GM23338 (cell line): ENCODE data around the gene NFAT5. TPM values are rescaled to one million over a fixed set of nuclear protein-coding genes. Genes with fewer than 3 reads are reported as not detected.

ENCODE experiments used
- ATAC-seq: fragments of 200-7000 bp; cut with Tn5 transposase; 3 replicates; pipeline ENCODE4 v1.9.1; 2020
- DNase-seq: peaks from one replicate; pipeline ENCODE4 v3.0.0-alpha.2; 2015; ENCODE audit warnings: low spot score
- H2AFZ ChIP-seq: fragments of 200-600 bp; sonication (generic); 2 replicates; pipeline ENCODE4 v1.8.0; 2016; ENCODE audit warnings: antibody characterized with exemption, mild to moderate bottlenecking, moderate library complexity
- H3F3A ChIP-seq: fragments of 200-600 bp; sonication (generic); replicated peaks from 2 replicates; pipeline ENCODE4 v1.8.0; 2017; ENCODE audit warnings: antibody characterized with exemption, mixed run types, low read depth
- H3K27ac ChIP-seq: fragments of 200-600 bp; sonication (generic); 2 replicates; pipeline ENCODE4 v1.6.1; 2016; ENCODE audit warnings: low read depth
- H3K27me3 ChIP-seq: fragments of 200-600 bp; sonication (generic); 2 replicates; pipeline ENCODE4 v1.8.0; 2016; ENCODE audit warnings: mild to moderate bottlenecking, mixed run types, moderate library complexity; ENCODE audit not compliant: insufficient read depth
- H3K36me3 ChIP-seq: fragments of 200-600 bp; sonication (generic); 2 replicates; pipeline ENCODE4 v1.8.0; 2016; ENCODE audit warnings: mild to moderate bottlenecking; ENCODE audit not compliant: insufficient read depth
- H3K4me1 ChIP-seq: fragments of 200-600 bp; sonication (generic); 2 replicates; pipeline ENCODE4 v1.8.0; 2016; ENCODE audit warnings: mild to moderate bottlenecking, moderate library complexity; ENCODE audit not compliant: insufficient read depth
- H3K4me2 ChIP-seq: fragments of 200-600 bp; sonication (generic); 2 replicates; pipeline ENCODE4 v1.7.1; 2017; ENCODE audit warnings: mixed run types
- H3K4me3 ChIP-seq: fragments of 200-600 bp; sonication (generic); 2 replicates; pipeline ENCODE4 v1.6.1; 2016; ENCODE audit warnings: mixed run types
- H3K79me2 ChIP-seq: fragments of 200-600 bp; sonication (generic); replicated peaks from 2 replicates; pipeline ENCODE4 v1.8.0; 2017; ENCODE audit warnings: mild to moderate bottlenecking; ENCODE audit not compliant: insufficient read depth
- H3K9me2 ChIP-seq: fragments of 200-600 bp; sonication (generic); 2 replicates; pipeline ENCODE4 v1.8.0; 2017; ENCODE audit not compliant: insufficient read depth
- H4K20me1 ChIP-seq: fragments of 200-600 bp; sonication (generic); replicated peaks from 2 replicates; pipeline ENCODE4 v1.8.0; 2017; ENCODE audit warnings: mild to moderate bottlenecking; ENCODE audit not compliant: insufficient read depth
- H3K27ac Mint-ChIP-seq: 2 replicates; pipeline ENCODE4 v1.8.0; 2020; ENCODE audit warnings: inconsistent platforms, mild to moderate bottlenecking, moderate library complexity, mixed read lengths
- H3K27me3 Mint-ChIP-seq: 3 replicates; pipeline ENCODE4 v1.8.0; 2022; ENCODE audit warnings: low read depth, mild to moderate bottlenecking, moderate library complexity, mixed read lengths, inconsistent platforms; ENCODE audit not compliant: insufficient read depth, poor library complexity
- H3K36me3 Mint-ChIP-seq: 3 replicates; pipeline ENCODE4 v1.8.0; 2021; ENCODE audit warnings: low read depth, mild to moderate bottlenecking, inconsistent platforms, moderate library complexity, mixed read lengths
- H3K4me1 Mint-ChIP-seq: 3 replicates; pipeline ENCODE4 v1.8.0; 2020; ENCODE audit warnings: mild to moderate bottlenecking, inconsistent platforms, mixed read lengths
- H3K4me3 Mint-ChIP-seq: 3 replicates; pipeline ENCODE4 v1.8.0; 2021; ENCODE audit warnings: moderate library complexity, mild to moderate bottlenecking, inconsistent platforms, mixed read lengths
- H3K9me3 Mint-ChIP-seq: 3 replicates; pipeline ENCODE4 v1.8.0; 2020; ENCODE audit warnings: moderate library complexity, mild to moderate bottlenecking, inconsistent platforms, mixed read lengths
- CREB1 ChIP-seq: fragments of 250-450 bp; sonication (Bioruptor Pico); IDR thresholded peaks from 2 replicates; pipeline ENCODE4 v1.5.0; 2020; ENCODE audit warnings: low read depth, mild to moderate bottlenecking, moderate library complexity
- CTCF ChIP-seq, 2 experiments: fragments of 200-600 bp in 1 of 2; sonication (generic) in 1 of 2; conservative IDR thresholded peaks; 2 replicates each; pipeline versions ENCODE4 v1.5.1 to v1.6.1; 2016 to 2017; ENCODE audit warnings: antibody characterized with exemption in 2 of 2, low read depth in 2 of 2, mild to moderate bottlenecking in 2 of 2, moderate library complexity in 1 of 2
- ETS1 ChIP-seq: IDR thresholded peaks from 2 replicates; pipeline ENCODE4 v1.6.1; 2016; ENCODE audit warnings: antibody characterized with exemption
- EZH2 ChIP-seq: fragments of 200-600 bp; sonication (generic); IDR thresholded peaks from one replicate; pipeline ENCODE4 v1.8.0; 2017; ENCODE audit warnings: antibody characterized with exemption, mild to moderate bottlenecking, low read depth; ENCODE audit not compliant: unreplicated experiment
- EZH2phosphoT487 ChIP-seq: fragments of 200-600 bp; sonication (generic); IDR thresholded peaks from one replicate; pipeline ENCODE4 v1.8.1; 2018; ENCODE audit warnings: antibody characterized with exemption; ENCODE audit not compliant: unreplicated experiment
- JUNB ChIP-seq: IDR thresholded peaks from one replicate; pipeline ENCODE4 v1.6.1; 2016; ENCODE audit warnings: antibody characterized with exemption; ENCODE audit not compliant: unreplicated experiment
- NANOG ChIP-seq: IDR thresholded peaks from 2 replicates; pipeline ENCODE4 v1.6.1; 2016; ENCODE audit warnings: antibody characterized with exemption, borderline replicate concordance
- POLR2AphosphoS5 ChIP-seq: IDR thresholded peaks from 2 replicates; pipeline ENCODE4 v1.6.1; 2016; ENCODE audit warnings: antibody characterized with exemption, low read depth
- STAT1 ChIP-seq: IDR thresholded peaks from one replicate; pipeline ENCODE4 v1.6.1; 2016; ENCODE audit warnings: antibody characterized with exemption; ENCODE audit not compliant: unreplicated experiment
- ZNF114 ChIP-seq: fragments of 250-450 bp; sonication (Bioruptor Pico); IDR thresholded peaks from 2 replicates; pipeline ENCODE4 v1.5.0; 2020; ENCODE audit warnings: mild to moderate bottlenecking, moderate library complexity
- ZNF331 ChIP-seq: fragments of 250-450 bp; sonication (Bioruptor Pico); IDR thresholded peaks from 2 replicates; pipeline ENCODE4 v1.5.0; 2020; ENCODE audit warnings: low read depth, mild to moderate bottlenecking, moderate library complexity
- ZNF462 ChIP-seq: fragments of 250-450 bp; sonication (Bioruptor Pico); IDR thresholded peaks from 2 replicates; pipeline ENCODE4 v1.5.0; 2020; ENCODE audit warnings: mild to moderate bottlenecking, moderate library complexity
- polyA plus RNA-seq: library from polyadenylated mRNA; unstranded; fragments of >200 nt; fragmentation: Nextera tagmentation; extraction: Ambion mirVana; gene quantifications from 2 replicates; pipeline ENCODE4 v1.2.1, GENCODE V29; 2016
- total RNA-seq: library from RNA; depleted of rRNA; stranded (reverse); fragments of >200 nt; shearing (Covaris generic); gene quantifications from 2 replicates; pipeline ENCODE4 v1.2.3, GENCODE V29; 2014
- TF ChIP-seq, protein P1 (sequence below): IDR thresholded peaks from one replicate; pipeline ENCODE4 v1.6.1; 2018; ENCODE audit warnings: antibody characterized with exemption; ENCODE audit not compliant: unreplicated experiment

Gene NFAT5
- total and polyA plus RNA-seq, 2 experiments from 2014 or later: 10.6 to 27.0 TPM

GRCh38 chr16:69531988-69532387, 33.8 kb upstream of the NFAT5 start:
- H4K20me1 ChIP-seq: no peaks in the 10 kb centered on the region
- no peaks in the 10 kb centered on the region for H3K36me3 ChIP-seq
- Mint-ChIP-seq H3K4me1 (peaks cover 31% of the 10 kb centered on the region), H3K27me3 (no peaks in the 10 kb centered on the region), H3K27ac (no peak overlapping the region), H3K9me3 (no peaks in the 10 kb centered on the region), H3K36me3 (no peaks in the 10 kb centered on the region), H3K4me3 (no peak overlapping the region)
- H3K27ac ChIP-seq: no peak overlapping the region
- DNase-seq (no peak), ATAC-seq (no peak)
- H3K79me2 ChIP-seq: no peaks in the 10 kb centered on the region
- no peak overlapping the region for H3K4me3 ChIP-seq
- H3K27me3 ChIP-seq: no peaks in the 10 kb centered on the region
- no peaks in the 10 kb centered on the region for H3F3A ChIP-seq
- TF ChIP-seq, protein P1, sequence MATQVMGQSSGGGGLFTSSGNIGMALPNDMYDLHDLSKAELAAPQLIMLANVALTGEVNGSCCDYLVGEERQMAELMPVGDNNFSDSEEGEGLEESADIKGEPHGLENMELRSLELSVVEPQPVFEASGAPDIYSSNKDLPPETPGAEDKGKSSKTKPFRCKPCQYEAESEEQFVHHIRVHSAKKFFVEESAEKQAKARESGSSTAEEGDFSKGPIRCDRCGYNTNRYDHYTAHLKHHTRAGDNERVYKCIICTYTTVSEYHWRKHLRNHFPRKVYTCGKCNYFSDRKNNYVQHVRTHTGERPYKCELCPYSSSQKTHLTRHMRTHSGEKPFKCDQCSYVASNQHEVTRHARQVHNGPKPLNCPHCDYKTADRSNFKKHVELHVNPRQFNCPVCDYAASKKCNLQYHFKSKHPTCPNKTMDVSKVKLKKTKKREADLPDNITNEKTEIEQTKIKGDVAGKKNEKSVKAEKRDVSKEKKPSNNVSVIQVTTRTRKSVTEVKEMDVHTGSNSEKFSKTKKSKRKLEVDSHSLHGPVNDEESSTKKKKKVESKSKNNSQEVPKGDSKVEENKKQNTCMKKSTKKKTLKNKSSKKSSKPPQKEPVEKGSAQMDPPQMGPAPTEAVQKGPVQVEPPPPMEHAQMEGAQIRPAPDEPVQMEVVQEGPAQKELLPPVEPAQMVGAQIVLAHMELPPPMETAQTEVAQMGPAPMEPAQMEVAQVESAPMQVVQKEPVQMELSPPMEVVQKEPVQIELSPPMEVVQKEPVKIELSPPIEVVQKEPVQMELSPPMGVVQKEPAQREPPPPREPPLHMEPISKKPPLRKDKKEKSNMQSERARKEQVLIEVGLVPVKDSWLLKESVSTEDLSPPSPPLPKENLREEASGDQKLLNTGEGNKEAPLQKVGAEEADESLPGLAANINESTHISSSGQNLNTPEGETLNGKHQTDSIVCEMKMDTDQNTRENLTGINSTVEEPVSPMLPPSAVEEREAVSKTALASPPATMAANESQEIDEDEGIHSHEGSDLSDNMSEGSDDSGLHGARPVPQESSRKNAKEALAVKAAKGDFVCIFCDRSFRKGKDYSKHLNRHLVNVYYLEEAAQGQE: no peak
- TF ChIP-seq STAT1 (no peak), ZNF462 (no peak), EZH2 (no peak), EZH2phosphoT487 (no peak), ZNF114 (CRISPR knock-in tag) (no peak), POLR2AphosphoS5 (no peak), NANOG (no peak), CTCF (conservative IDR thresholded peaks at IDR 0.05; ENCODE audit: low read depth in 2 of 2) (no peak), ETS1 (no peak), JUNB (no peak), CREB1 (CRISPR knock-in tag) (no peak), ZNF331 (CRISPR knock-in tag) (no peak)
- H3K4me1 ChIP-seq: peaks cover 9% of the 10 kb centered on the region
- H3K9me2 ChIP-seq: no peaks in the 10 kb centered on the region
- H3K4me2 ChIP-seq: no peak overlapping the region
- no peak overlapping the region for H2AFZ ChIP-seq
